ENCODE results near the gene CENPO.
"Not testable (repeated sequence)": the region's sequence is repeated elsewhere in the genome, so short reads cannot be mapped to it uniquely, and the experiment has no call there.

CENPO gene

GRCh38 chr2:24788816-24789215 is 4.4 kb upstream of the CENPO start:
- DNase-seq (ENCODE audit: low read depth): no peak

- no peak for DNase-seq (ENCODE audit: low read depth)
Observed at GRCh38 chr2:24791452-24791851, 1.8 kb upstream of the CENPO start.

- DNase-seq (ENCODE audit: low read depth): no peak
Observed at GRCh38 chr2:24792542-24792873, 717 bp upstream of the CENPO start.

- no peak for DNase-seq (ENCODE audit: low read depth)
Observed at GRCh38 chr2:24793761-24794435, 673 bp downstream of the CENPO start.

- no peak for DNase-seq (ENCODE audit: low read depth)
Observed at GRCh38 chr2:24797644-24798043, 4.4 kb downstream of the CENPO start.

- not testable (repeated sequence) for DNase-seq (ENCODE audit: low read depth)
Observed at GRCh38 chr2:24800487-24800886, 7.3 kb downstream of the CENPO start.

GRCh38 chr2:24805811-24806660 is 12.8 kb downstream of the CENPO start:
- DNase-seq (ENCODE audit: low read depth): not testable (repeated sequence)

GRCh38 chr2:24806661-24807036 is 13.4 kb downstream of the CENPO start:
- no peak for DNase-seq (ENCODE audit: low read depth)

- no peak for DNase-seq (ENCODE audit: low read depth)
Observed at GRCh38 chr2:24809316-24810007, 16.2 kb downstream of the CENPO start.

- DNase-seq (ENCODE audit: low read depth): no peak
Observed at GRCh38 chr2:24813691-24814137, 20.5 kb downstream of the CENPO start.

GRCh38 chr2:24814516-24814915 is 21.3 kb downstream of the CENPO start:
- DNase-seq (ENCODE audit: low read depth): no peak

GRCh38 chr2:24815171-24815570 is 21.9 kb downstream of the CENPO start:
- DNase-seq (ENCODE audit: low read depth): no peak

GRCh38 chr2:24816404-24816803 is 23.2 kb downstream of the CENPO start:
- DNase-seq (ENCODE audit: low read depth): no peak

- DNase-seq (ENCODE audit: low read depth): no peak
Observed at GRCh38 chr2:24816884-24817283, 23.7 kb downstream of the CENPO start.

GRCh38 chr2:24818721-24819167 is 25.5 kb downstream of the CENPO start:
- DNase-seq (ENCODE audit: low read depth): no peak

- DNase-seq (ENCODE audit: low read depth): no peak
Observed at GRCh38 chr2:24819442-24820174, 26.4 kb downstream of the CENPO start.

- no peak for DNase-seq (ENCODE audit: low read depth)
Observed at GRCh38 chr2:24820175-24820513, 26.9 kb downstream of the CENPO start.

- DNase-seq (ENCODE audit: low read depth): no peak
Observed at GRCh38 chr2:24820598-24821432, 27.6 kb downstream of the CENPO start.

- no peak for DNase-seq (ENCODE audit: low read depth)
Observed at GRCh38 chr2:24821433-24821891, 28.2 kb downstream of the CENPO start.

GRCh38 chr2:24822049-24822706 is 29.0 kb downstream of the CENPO start:
- no peak for DNase-seq (ENCODE audit: low read depth)

All from activated T-cell treated with anti-CD3 and anti-CD28 coated beads for 48 hours (primary cell).